Vagina (tissue), 2 donors: ENCODE measurements around the gene PRR23E. TPM values are rescaled to one million over a fixed set of nuclear protein-coding genes. Genes with fewer than 3 reads are reported as not detected.

Experiments
- DNase-seq, 2 donors: peaks; one replicate each; pipeline ENCODE4 v3.0.0-alpha.2; 2017; ENCODE audit errors: extremely low spot score in 2 of 2
- H3K27ac ChIP-seq: fragments of 200-600 bp; sonication (generic); one replicate; pipeline ENCODE4 v1.5.1; 2019
- H3K27me3 ChIP-seq: fragments of 200-600 bp; sonication (generic); one replicate; pipeline ENCODE4 v1.5.1; 2019
- H3K36me3 ChIP-seq, 2 donors: fragments of 200-600 bp; sonication (generic); one replicate each; pipeline ENCODE4 v1.5.1; 2017 to 2019
- H3K4me1 ChIP-seq: fragments of 200-600 bp; sonication (generic); one replicate; pipeline ENCODE4 v1.5.1; 2019
- H3K4me3 ChIP-seq, 2 donors: fragments of 200-600 bp; sonication (generic); 1 replicate in 1 of 2; 2 replicates in 1 of 2; pipeline ENCODE4 v1.5.1; 2016 to 2019
- H3K9me3 ChIP-seq: fragments of 200-600 bp; sonication (generic); one replicate; pipeline ENCODE4 v1.5.1; 2019
- POLR2A ChIP-seq, 2 donors: fragments of 450-650 bp; IDR thresholded peaks; one replicate each; pipeline ENCODE4 v1.6.1; 2017; ENCODE audit warnings: antibody characterized with exemption in 2 of 2, mild to moderate bottlenecking in 2 of 2, moderate library complexity in 2 of 2
- POLR2AphosphoS5 ChIP-seq, 2 donors: sonication (generic); formaldehyde crosslinking; IDR thresholded peaks; one replicate each; pipeline ENCODE4 v1.9.0; 2017; ENCODE audit warnings: antibody characterized with exemption in 2 of 2, mild to moderate bottlenecking in 2 of 2, low read depth in 1 of 2; ENCODE audit not compliant: insufficient read depth in 1 of 2
- intact Hi-C: fragments of 100-400 bp; cut with DNase I; formaldehyde crosslinking; loops from one replicate; pipeline ENCODE4 v1.15.1; 2023
- total RNA-seq: library from RNA; depleted of rRNA; stranded (reverse); fragments of >200 nt; gene quantifications from one replicate; pipeline ENCODE4 v1.2.3, GENCODE V29; 2016
- TF ChIP-seq, protein P1 (sequence below), 3 experiments: fragments of 450-650 bp in 2 of 3; fragments of 200-600 bp in 1 of 3; sonication (generic) in 1 of 3; IDR thresholded peaks; one replicate each; pipeline ENCODE4 v1.5.1; 2017 to 2019; ENCODE audit warnings: antibody characterized with exemption in 3 of 3, mild to moderate bottlenecking in 2 of 3, moderate library complexity in 2 of 3

Gene PRR23E
- total RNA-seq, 1 donor from 2014 or later: not detected

DNA sequence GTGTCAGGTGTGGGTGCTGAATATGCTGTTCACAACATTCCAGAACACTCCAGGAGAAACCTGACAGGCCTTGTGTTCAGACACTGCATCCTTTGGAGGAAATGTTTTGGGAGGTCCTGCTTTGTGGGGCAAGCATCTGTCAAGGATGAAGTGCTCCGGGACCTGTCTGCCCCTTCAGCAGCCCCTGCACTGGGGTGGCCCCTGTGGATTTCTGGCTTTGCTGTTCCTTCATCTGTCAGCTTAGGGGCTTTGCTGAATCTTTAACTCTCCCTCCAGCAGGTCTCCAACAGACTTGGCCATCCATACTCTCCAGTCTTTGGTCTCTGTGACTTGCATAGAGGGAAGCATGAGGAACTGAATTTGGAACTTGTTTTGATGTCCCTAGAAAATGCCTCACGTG lies 3.1 kb downstream of the PRR23E start:
- intact Hi-C loops: no loop called here
- no peak overlapping the region for H3K4me3 ChIP-seq
- no peaks in the 10 kb centered on the region for H3K36me3 ChIP-seq
- TF ChIP-seq POLR2A (IDR thresholded peaks at IDR 0.05) (no peak), POLR2AphosphoS5 (IDR thresholded peaks at IDR 0.05; ENCODE audit: insufficient read depth in 1 of 2, low read depth in 1 of 2) (no peak)
- TF ChIP-seq, protein P1, sequence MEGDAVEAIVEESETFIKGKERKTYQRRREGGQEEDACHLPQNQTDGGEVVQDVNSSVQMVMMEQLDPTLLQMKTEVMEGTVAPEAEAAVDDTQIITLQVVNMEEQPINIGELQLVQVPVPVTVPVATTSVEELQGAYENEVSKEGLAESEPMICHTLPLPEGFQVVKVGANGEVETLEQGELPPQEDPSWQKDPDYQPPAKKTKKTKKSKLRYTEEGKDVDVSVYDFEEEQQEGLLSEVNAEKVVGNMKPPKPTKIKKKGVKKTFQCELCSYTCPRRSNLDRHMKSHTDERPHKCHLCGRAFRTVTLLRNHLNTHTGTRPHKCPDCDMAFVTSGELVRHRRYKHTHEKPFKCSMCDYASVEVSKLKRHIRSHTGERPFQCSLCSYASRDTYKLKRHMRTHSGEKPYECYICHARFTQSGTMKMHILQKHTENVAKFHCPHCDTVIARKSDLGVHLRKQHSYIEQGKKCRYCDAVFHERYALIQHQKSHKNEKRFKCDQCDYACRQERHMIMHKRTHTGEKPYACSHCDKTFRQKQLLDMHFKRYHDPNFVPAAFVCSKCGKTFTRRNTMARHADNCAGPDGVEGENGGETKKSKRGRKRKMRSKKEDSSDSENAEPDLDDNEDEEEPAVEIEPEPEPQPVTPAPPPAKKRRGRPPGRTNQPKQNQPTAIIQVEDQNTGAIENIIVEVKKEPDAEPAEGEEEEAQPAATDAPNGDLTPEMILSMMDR (IDR thresholded peaks at IDR 0.05): no peak
- H3K27me3 ChIP-seq: no peaks in the 10 kb centered on the region
- DNase-seq: peak in 1 of 2 donors; percentile 65
- no peaks in the 10 kb centered on the region for H3K4me1 ChIP-seq
- H3K27ac ChIP-seq: no peak overlapping the region
- no peaks in the 10 kb centered on the region for H3K9me3 ChIP-seq

DNA sequence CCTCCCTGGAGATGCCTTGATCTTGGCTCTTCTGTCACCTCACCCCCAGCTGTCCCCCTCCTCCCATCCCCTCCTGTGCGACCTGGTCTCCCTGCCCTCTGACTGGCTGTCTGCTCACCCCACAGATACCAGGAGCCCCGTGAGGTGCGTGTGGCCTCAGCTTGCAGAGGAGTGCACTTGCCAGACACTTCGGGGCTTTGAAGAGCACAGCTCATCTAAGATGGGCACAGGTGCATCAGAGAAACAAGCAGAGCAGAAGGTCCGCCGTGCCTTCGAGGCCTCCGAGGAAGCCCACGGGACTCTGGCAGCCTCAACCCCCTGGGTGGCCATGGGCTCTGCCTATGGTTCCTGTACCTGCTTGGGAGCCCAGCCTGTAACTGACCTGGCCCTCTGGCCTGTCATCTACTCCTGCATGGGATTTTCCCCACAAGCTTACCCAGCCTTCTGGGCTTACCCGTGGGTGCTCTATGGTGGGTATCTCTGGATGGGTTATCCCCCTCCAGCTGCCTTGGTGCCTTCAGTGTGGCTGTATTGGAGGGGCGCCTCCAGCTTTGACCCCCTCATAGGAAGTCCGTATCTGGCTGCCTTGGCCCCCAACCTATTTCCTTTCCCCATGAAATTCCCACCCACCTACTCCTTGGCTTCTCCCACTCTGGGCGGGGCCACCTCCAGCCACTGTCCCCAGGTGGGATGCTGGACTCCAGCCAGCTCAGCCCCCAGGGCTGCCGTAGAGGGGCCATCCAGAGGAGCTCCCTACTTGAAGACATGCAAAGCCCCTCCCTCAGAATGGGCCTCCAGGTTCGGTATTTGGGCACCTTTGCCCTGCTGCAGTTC lies 3.8 kb downstream of the PRR23E start:
- TF ChIP-seq POLR2AphosphoS5 (IDR thresholded peaks at IDR 0.05; ENCODE audit: insufficient read depth in 1 of 2, low read depth in 1 of 2) (no peak), POLR2A (IDR thresholded peaks at IDR 0.05) (no peak)
- TF ChIP-seq, protein P1 (IDR thresholded peaks at IDR 0.05): no peak
- intact Hi-C loops: no loop called here

DNA sequence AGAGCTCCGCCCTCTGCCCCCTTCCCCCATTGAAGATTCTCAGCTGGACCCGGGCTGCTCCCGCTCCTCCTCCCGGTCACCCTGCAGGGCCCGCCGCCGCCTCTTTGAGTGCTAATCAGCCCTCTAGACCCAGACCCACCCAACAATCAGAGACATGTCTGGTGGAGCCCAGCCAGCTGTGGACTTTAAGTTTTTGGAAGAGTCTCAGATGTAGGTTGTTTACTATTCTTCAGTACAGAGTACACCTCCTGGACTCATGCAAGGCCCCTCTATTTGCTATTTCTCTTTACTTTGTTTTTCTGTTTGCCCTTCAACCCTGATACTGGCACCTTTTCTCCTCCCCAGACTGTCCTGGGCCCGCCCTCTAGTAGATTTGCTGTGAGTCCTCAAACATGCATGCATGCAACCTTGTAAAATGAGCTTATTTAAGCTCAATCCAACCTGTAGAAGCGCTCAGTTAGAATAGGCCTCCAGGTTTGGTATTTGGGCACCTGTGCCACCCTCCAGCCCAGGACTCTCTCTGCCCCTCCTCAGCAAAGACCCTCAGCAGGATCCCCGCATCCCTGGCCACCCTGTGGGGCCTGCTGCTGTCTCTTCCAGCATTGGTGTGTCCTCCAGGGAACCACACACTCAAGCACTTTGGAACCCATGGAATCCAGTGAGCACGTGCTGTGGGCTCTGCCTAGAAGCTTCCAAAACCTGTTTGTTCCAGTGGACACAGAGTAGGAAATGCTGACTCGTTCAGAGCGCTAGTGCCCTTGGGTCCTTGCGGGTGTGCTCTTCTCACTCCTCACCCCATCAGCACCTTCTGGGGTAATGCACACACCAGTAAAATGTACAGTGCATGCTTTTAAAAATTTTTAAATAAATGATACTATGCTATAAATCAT lies 4.6 kb downstream of the PRR23E start:
- intact Hi-C loops: no loop called here
- H3K9me3 ChIP-seq: no peaks in the 10 kb centered on the region
- no peak overlapping the region for H3K27ac ChIP-seq
- no peaks in the 10 kb centered on the region for H3K4me1 ChIP-seq
- no peaks in the 10 kb centered on the region for H3K27me3 ChIP-seq
- TF ChIP-seq POLR2A (IDR thresholded peaks at IDR 0.05) (no peak), POLR2AphosphoS5 (IDR thresholded peaks at IDR 0.05; ENCODE audit: insufficient read depth in 1 of 2, low read depth in 1 of 2) (no peak)
- TF ChIP-seq, protein P1 (IDR thresholded peaks at IDR 0.05): no peak
- no peak overlapping the region for H3K4me3 ChIP-seq
- H3K36me3 ChIP-seq: no peaks in the 10 kb centered on the region
- DNase-seq: no peak

More for the DNA sequence above, 3.8 kb downstream of the PRR23E start:
- Histone ChIP-seq H3K9me3 (no peaks in the 10 kb centered on the region), H3K4me3 (no peak overlapping the region), H3K27me3 (no peaks in the 10 kb centered on the region), H3K4me1 (no peaks in the 10 kb centered on the region), H3K36me3 (no peaks in the 10 kb centered on the region), H3K27ac (no peak overlapping the region)
- peak in 1 of 2 donors; percentile 74 for DNase-seq

DNA sequence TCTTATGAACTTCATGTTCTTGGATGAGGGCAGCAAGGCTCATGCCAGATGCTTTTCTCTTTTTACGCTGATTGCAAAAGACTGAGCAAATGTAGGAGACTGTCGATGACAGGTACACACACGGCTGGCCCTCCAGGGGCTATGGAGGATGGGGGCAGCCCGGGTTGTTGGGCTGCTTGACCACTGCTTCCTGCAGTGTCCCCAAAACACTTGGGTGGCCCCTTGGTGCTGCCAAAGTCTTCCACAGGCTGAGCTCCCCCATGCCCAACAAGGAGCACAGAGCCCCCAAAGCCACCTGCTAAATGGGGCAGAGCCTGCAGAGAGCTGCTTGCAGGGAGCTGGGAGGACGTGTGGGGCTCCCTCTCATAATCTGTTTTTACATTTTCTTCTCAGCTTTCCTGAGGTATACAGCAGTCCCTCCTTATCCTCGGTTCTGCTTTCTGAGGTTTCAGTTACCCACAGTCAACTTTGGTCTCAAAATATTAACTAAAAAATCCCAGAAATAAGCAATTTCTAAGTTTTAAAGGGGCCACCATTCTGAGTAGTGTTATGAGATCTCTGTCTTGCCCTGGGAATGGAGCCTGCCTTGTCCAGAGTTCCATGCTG lies 7.3 kb downstream of the PRR23E start:
- intact Hi-C loops: no loop called here
- no peak for DNase-seq
- H3K27me3 ChIP-seq: no peaks in the 10 kb centered on the region
- no peak overlapping the region for H3K27ac ChIP-seq
- no peaks in the 10 kb centered on the region for H3K36me3 ChIP-seq
- no peak overlapping the region for H3K4me3 ChIP-seq
- TF ChIP-seq POLR2AphosphoS5 (IDR thresholded peaks at IDR 0.05; ENCODE audit: insufficient read depth in 1 of 2, low read depth in 1 of 2) (no peak), POLR2A (IDR thresholded peaks at IDR 0.05) (no peak)
- TF ChIP-seq, protein P1 (IDR thresholded peaks at IDR 0.05): no peak
- no peaks in the 10 kb centered on the region for H3K9me3 ChIP-seq
- H3K4me1 ChIP-seq: no peaks in the 10 kb centered on the region
